Gastroesophageal sphincter (tissue), 3 donors: ENCODE data around the gene CCNY.

ENCODE experiments used
- CTCF ChIP-seq, 4 experiments: fragments of 200-600 bp in 2 of 4; fragments of 450-650 bp in 2 of 4; sonication (generic) in 1 of 4; IDR thresholded peaks; one replicate each; pipeline ENCODE4 v1.5.1; 2017 to 2019; ENCODE audit warnings: antibody characterized with exemption in 4 of 4, mild to moderate bottlenecking in 2 of 4, moderate library complexity in 2 of 4
- POLR2A ChIP-seq, 2 donors: fragments of 450-650 bp; IDR thresholded peaks; one replicate each; pipeline ENCODE4 v1.6.1; 2017; ENCODE audit warnings: antibody characterized with exemption in 2 of 2, mild to moderate bottlenecking in 2 of 2, moderate library complexity in 1 of 2

DNA sequence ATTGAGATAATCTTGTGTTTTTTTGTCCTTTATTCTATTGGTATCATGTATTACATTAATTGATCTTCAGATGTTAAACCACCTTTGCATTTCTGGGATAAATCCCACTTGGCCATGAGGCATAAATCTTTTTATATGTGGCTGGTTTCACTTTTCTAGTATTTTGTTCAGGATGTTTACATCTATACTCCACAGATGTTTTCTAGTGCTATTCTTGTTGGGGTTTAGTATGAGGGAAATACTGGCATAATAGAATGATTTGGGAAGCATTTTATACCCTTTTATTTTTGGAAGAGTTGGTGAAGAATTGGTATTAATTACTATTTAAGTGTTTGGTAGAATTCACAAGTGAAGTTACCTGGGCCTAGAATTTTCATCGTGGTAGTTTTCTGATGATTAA lies 41.8 kb upstream of the CCNY start:
- TF ChIP-seq CTCF (IDR thresholded peaks at IDR 0.05) (no peak), POLR2A (IDR thresholded peaks at IDR 0.05) (no peak)
